ENCODE measurements around the gene FKRP.

GRCh38 chr19:46785980-46786235 is 40.1 kb downstream of the FKRP start:
- no peak for TF ChIP-seq CTCF (IDR thresholded peaks at IDR 0.05)
- TF ChIP-seq POLR2A (IDR thresholded peaks at IDR 0.05), result no peak

Data from testis (tissue), 2 donors.